GM12872 (cell line): ENCODE data around the gene GEMIN7.

Experiments
- CTCF ChIP-seq: IDR thresholded peaks from 3 replicates; pipeline ENCODE4 v1.5.1; 2011; ENCODE audit warnings: low read depth, mild to moderate bottlenecking, low read length, moderate library complexity; ENCODE audit not compliant: insufficient read depth

Gene GEMIN7

DNA sequence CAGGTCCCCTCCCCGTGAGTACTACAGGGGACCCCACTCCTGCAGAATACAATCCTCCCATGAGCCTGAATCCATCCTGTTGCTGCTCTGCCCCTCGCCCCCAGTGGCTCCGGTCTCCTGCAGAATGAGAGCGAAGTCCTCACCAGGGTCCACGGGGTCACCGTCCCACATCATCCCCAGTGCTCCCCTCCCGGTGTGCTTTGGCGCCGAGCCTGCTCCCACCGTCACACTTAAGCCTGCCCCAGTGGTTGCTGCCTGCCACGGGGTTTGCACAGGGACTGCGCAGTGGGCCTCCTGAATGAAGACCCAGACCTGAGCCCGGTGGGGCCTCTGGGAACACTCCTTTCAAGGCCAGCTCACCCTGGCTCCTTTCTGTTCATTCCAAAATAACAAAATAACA, 51.2 kb downstream of the GEMIN7 start:
- TF ChIP-seq CTCF = no peak

GRCh38 chr19:45130888-45131615, 52.0 kb downstream of the GEMIN7 start:
- peak; percentile 61 for TF ChIP-seq CTCF

- TF ChIP-seq CTCF = no peak
Measured at GRCh38 chr19:45133661-45134060, 54.6 kb downstream of the GEMIN7 start.

GRCh38 chr19:45135176-45135885, 56.3 kb downstream of the GEMIN7 start:
- no peak for TF ChIP-seq CTCF

DNA sequence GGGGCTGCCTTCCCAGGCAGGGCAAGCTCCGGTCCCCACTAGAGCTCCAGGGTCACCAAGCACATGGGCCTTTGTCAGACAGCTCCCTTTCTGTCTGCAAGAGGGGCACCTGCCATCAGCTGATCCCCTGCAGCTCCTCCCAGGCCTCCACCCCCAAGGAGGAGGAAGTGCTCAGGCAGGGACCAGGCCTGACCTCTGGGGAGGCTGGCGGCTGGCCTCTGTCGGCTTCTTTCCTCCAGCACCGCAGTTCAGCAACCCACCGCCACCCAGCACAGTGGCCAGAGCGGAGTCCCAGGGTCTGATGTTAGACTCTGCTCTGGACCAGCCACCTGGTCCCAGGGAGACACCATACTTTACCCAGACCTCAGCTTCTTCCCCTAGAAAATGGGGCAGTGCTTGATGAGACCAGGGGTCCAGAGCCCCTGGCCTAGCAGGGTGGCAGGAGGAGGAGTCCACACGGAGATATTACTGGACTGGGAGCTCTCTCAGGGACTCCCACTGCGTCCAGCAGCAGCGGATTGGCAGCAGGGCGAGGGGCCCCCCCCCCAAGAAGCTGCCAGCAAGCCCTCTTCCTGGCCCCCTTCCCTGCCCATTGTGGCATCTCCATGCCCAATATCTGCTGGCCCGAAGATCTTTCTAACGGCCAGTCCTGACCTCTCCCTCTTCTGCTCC, 57.6 kb downstream of the GEMIN7 start:
- TF ChIP-seq CTCF = no peak

- 0 out of 3 replicates have a peak, but pooled peaks have one; percentile 17 for TF ChIP-seq CTCF
Measured at GRCh38 chr19:45137179-45137761, 58.2 kb downstream of the GEMIN7 start.

GRCh38 chr19:45138303-45138751, 59.3 kb downstream of the GEMIN7 start:
- TF ChIP-seq CTCF = no peak
